ENCODE measurements around the gene SNCG. TPM values are rescaled to one million over a fixed set of nuclear protein-coding genes. Genes with fewer than 3 reads are reported as not detected.

SNCG gene
- 100 to 1,000 TPM in 1 of 3 donors, 10 to 100 TPM in 2; 52.1 to 255 (median 53.7) TPM for total RNA-seq

DNA sequence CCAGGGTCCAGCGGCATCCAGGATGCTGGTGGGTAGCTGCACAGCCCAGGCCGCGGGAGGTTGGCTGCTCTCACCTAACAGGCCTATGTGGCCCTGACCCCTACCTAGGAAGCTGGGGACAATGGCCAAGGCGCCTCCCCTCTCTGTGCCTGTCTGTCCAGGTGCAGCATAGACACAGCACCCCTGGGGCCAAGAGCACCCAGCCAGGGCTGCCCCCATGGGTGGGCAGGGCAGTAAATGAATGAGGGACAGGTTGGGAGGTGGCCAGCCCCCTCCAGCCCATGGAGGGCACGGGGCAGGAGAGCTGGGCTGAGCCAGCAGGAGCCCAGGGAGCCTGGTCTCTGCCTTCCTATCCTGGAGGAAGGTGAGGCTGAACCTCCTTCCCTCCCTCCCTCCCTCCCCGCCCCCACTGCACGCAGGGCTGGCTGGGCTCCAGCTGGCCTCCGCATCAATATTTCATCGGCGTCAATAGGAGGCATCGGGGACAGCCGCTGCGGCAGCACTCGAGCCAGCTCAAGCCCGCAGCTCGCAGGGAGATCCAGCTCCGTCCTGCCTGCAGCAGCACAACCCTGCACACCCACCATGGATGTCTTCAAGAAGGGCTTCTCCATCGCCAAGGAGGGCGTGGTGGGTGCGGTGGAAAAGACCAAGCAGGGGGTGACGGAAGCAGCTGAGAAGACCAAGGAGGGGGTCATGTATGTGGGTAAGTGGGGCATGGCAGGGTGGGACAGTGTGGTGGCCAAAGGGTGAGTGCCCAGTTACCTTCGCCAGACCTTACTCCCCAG is at the start of gene SNCG:
TSS of gene SNCG (plus strand) at position 484 of the 785 bp plus-strand sequence. CDS start at position 583, 99 bp downstream.
- Histone ChIP-seq H3K27ac (peak within 1 kb of the TSS; percentile 85 to 94), H3K4me3 (peak within 1 kb of the TSS; percentile 28 to 60 (median 45)), H3K9me3 (no peaks in the 10 kb centered on the region), H3K4me1 (peaks cover 16 to 18% of the 10 kb centered on the region in 2 donors), H3K36me3 (no peaks in the 10 kb centered on the region), H3K27me3 (no peaks in the 10 kb centered on the region)
- TF ChIP-seq POLR2A (IDR thresholded peaks at IDR 0.05), result no peak
- TF ChIP-seq POLR2AphosphoS5 (IDR thresholded peaks at IDR 0.05), result peak in 1 of 3 donors; percentile 8
- peak in 1 of 2 donors; percentile 72 for DNase-seq (ENCODE audit: low spot score in 2 of 2)
- intact Hi-C loops (cut with DNase I; ENCODE audit: low total_unique reads), result no loop called here

- no peaks in the 10 kb centered on the region for H3K27me3 ChIP-seq
- intact Hi-C loops (cut with DNase I; ENCODE audit: low total_unique reads), result no loop called here
- no peaks in the 10 kb centered on the region for H3K9me3 ChIP-seq
- H3K4me3 ChIP-seq, result no peak overlapping the region
- no peak for TF ChIP-seq POLR2AphosphoS5 (IDR thresholded peaks at IDR 0.05)
- TF ChIP-seq CTCF (IDR thresholded peaks at IDR 0.05), result no peak
- TF ChIP-seq POLR2A (IDR thresholded peaks at IDR 0.05), result no peak
- no peaks in the 10 kb centered on the region for H3K36me3 ChIP-seq
- H3K27ac ChIP-seq, result no peak overlapping the region
- no peaks in the 10 kb centered on the region for H3K4me1 ChIP-seq
- no peak for DNase-seq (ENCODE audit: low spot score in 2 of 2)
These were observed 43.7 kb upstream of the SNCG start for GRCh38 chr10:86914734-86915133.

DNA sequence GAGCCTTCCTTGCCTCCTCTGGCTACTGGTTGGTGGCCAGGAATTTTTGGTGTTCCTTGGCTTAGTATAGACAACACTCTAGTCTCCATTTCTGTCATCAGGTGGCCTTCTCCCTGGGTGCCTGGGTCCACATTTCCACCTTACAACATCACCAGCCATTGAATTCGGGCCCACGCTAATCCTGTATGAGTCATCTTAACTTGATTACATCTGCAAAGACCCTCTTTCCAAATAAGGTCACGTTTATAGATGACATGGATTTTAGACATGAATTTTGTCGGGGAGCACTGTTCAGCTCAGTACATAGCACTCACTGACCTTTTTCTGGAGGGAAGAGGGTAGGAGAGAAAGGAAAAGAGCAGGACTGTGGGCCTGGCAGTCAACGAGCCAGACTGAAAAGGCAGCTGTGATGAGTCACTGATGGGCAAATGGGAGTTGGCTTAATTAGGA is 40.4 kb upstream of the SNCG start:
- Histone ChIP-seq H3K9me3 (no peaks in the 10 kb centered on the region), H3K36me3 (peaks cover 6% of the 10 kb centered on the region), H3K27me3 (no peaks in the 10 kb centered on the region), H3K27ac (no peak overlapping the region), H3K4me1 (no peaks in the 10 kb centered on the region), H3K4me3 (no peak overlapping the region)
- DNase-seq (ENCODE audit: low spot score in 2 of 2), result no peak
- TF ChIP-seq CTCF (IDR thresholded peaks at IDR 0.05), result no peak
- no peak for TF ChIP-seq POLR2A (IDR thresholded peaks at IDR 0.05)
- no peak for TF ChIP-seq POLR2AphosphoS5 (IDR thresholded peaks at IDR 0.05)
- intact Hi-C loops (cut with DNase I; ENCODE audit: low total_unique reads), result no loop called here

- TF ChIP-seq POLR2AphosphoS5 (IDR thresholded peaks at IDR 0.05) (no peak), CTCF (IDR thresholded peaks at IDR 0.05) (no peak), POLR2A (IDR thresholded peaks at IDR 0.05) (no peak)
- DNase-seq (ENCODE audit: low spot score in 2 of 2), result no peak
- Histone ChIP-seq H3K36me3 (peaks cover 6% of the 10 kb centered on the region), H3K27ac (no peak overlapping the region), H3K27me3 (no peaks in the 10 kb centered on the region), H3K4me3 (no peak overlapping the region), H3K4me1 (no peaks in the 10 kb centered on the region), H3K9me3 (no peaks in the 10 kb centered on the region)
- intact Hi-C loops (cut with DNase I; ENCODE audit: low total_unique reads), result loop anchor here (10.0 kb wide), 1 partner anchor 1822 kb away; no protein-coding TSS in a partner anchor
These were observed 35.8 kb upstream of the SNCG start for GRCh38 chr10:86922553-86922961.

GRCh38 chr10:86929468-86930380 is 28.7 kb upstream of the SNCG start:
- no peaks in the 10 kb centered on the region for H3K9me3 ChIP-seq
- H3K4me3 ChIP-seq, result no peak overlapping the region
- no peak for DNase-seq (ENCODE audit: low spot score in 2 of 2)
- no peak for TF ChIP-seq POLR2A (IDR thresholded peaks at IDR 0.05)
- TF ChIP-seq CTCF (IDR thresholded peaks at IDR 0.05), result no peak
- TF ChIP-seq POLR2AphosphoS5 (IDR thresholded peaks at IDR 0.05), result no peak
- H3K27ac ChIP-seq, result no peak overlapping the region
- no peaks in the 10 kb centered on the region for H3K4me1 ChIP-seq
- H3K27me3 ChIP-seq, result no peaks in the 10 kb centered on the region
- intact Hi-C loops (cut with DNase I; ENCODE audit: low total_unique reads), result loop anchor here (10.0 kb wide), 1 partner anchor 1815 kb away; no protein-coding TSS in a partner anchor
- no peaks in the 10 kb centered on the region for H3K36me3 ChIP-seq

Measured in breast epithelium (tissue), 4 donors.